Measurements from ENCODE around the gene ZNF136.
A peak's percentile ranks its signal among the peaks of the same experiment; 100 is the strongest.

Gene ZNF136

DNA sequence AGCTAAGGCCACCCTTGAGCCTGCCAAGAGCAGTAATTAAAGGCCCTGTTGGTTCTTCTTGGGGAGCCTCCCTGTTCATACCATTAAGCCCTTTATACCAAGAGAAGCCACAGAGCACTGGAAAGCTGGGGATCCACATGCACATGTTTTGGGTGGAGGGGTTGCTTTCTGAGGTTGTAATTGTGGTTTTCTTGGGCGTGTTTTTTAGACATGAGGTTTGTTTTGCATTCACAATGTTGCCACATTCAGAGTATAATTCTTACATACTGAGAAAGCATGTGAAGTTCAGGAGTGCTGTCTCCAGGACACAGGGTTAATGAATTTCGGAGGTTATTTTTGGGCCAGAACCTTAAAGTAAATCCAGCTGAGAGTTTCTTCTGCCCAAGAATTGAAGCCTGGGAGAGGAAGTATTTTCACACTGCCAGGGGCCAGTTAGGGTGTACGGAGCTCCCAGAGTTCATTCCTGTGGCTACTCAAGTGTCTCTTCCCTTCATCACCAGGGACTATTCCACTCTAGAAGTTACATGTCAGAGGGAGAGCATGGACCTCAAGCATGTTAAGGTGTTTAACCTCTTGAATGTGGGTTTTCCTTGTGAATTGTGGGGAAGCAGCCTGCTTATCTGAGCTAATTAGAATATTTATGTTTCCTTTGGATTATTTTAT is 37.0 kb downstream of the ZNF136 start:
- no peaks in the 10 kb centered on the region for H3F3A ChIP-seq (ENCODE audit: insufficient read depth)
- TF ChIP-seq, protein P1, sequence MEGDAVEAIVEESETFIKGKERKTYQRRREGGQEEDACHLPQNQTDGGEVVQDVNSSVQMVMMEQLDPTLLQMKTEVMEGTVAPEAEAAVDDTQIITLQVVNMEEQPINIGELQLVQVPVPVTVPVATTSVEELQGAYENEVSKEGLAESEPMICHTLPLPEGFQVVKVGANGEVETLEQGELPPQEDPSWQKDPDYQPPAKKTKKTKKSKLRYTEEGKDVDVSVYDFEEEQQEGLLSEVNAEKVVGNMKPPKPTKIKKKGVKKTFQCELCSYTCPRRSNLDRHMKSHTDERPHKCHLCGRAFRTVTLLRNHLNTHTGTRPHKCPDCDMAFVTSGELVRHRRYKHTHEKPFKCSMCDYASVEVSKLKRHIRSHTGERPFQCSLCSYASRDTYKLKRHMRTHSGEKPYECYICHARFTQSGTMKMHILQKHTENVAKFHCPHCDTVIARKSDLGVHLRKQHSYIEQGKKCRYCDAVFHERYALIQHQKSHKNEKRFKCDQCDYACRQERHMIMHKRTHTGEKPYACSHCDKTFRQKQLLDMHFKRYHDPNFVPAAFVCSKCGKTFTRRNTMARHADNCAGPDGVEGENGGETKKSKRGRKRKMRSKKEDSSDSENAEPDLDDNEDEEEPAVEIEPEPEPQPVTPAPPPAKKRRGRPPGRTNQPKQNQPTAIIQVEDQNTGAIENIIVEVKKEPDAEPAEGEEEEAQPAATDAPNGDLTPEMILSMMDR (IDR thresholded peaks at IDR 0.05; ENCODE audit: insufficient read depth, low read length, poor library complexity, severe bottlenecking), result no peak
- no peak for TF ChIP-seq EZH2phosphoT487 (conservative IDR thresholded peaks at IDR 0.05; ENCODE audit: low read length)
- H3K9ac ChIP-seq (ENCODE audit: low read length), result no peak overlapping the region
- H3K9me2 ChIP-seq (replicated peaks; ENCODE audit: insufficient read depth, low read length), result no peaks in the 10 kb centered on the region
- no peak overlapping the region for H2AFZ ChIP-seq (ENCODE audit: low read depth, low read length, severe bottlenecking)
- H3K27me3 ChIP-seq (ENCODE audit: low read length), result no peaks in the 10 kb centered on the region
- H3K36me3 ChIP-seq (ENCODE audit: low read length), result peaks cover 9% of the 10 kb centered on the region; the same call in 1 of the 2 replicates
- H4K20me1 ChIP-seq (ENCODE audit: low read depth, low read length), result no peaks in the 10 kb centered on the region
- H3K79me2 ChIP-seq (ENCODE audit: insufficient read depth, low read length), result peaks cover 3% of the 10 kb centered on the region; the same call in 1 of the 2 replicates
- no peak overlapping the region for H3K4me3 ChIP-seq (ENCODE audit: insufficient read depth, low read length, poor library complexity, severe bottlenecking)
- no peak overlapping the region for H3K4me2 ChIP-seq (ENCODE audit: low read depth, low read length, poor library complexity, severe bottlenecking)
- 0 out of 2 replicates have a peak, but pooled peaks cover 5% of the 10 kb centered on the region for H3K9me3 ChIP-seq (ENCODE audit: insufficient read depth, low read length)
- no peak overlapping the region for H3K27ac ChIP-seq (ENCODE audit: low read depth, low read length)

- H3K79me2 ChIP-seq (ENCODE audit: insufficient read depth, low read length), result peaks cover 3% of the 10 kb centered on the region; the same call in 1 of the 2 replicates
- no peaks in the 10 kb centered on the region for H3F3A ChIP-seq (ENCODE audit: insufficient read depth)
- TF ChIP-seq, protein P1 (IDR thresholded peaks at IDR 0.05; ENCODE audit: insufficient read depth, low read length, poor library complexity, severe bottlenecking), result peak; percentile 45
- no peak for TF ChIP-seq EZH2phosphoT487 (conservative IDR thresholded peaks at IDR 0.05; ENCODE audit: low read length)
- H3K9me3 ChIP-seq (ENCODE audit: insufficient read depth, low read length), result peaks cover 16% of the 10 kb centered on the region; the same call in 1 of the 2 replicates
- peaks cover 11% of the 10 kb centered on the region; the same call in 1 of the 2 replicates for H3K36me3 ChIP-seq (ENCODE audit: low read length)
- H3K4me2 ChIP-seq (ENCODE audit: low read depth, low read length, poor library complexity, severe bottlenecking), result no peak overlapping the region
- H3K9me2 ChIP-seq (replicated peaks; ENCODE audit: insufficient read depth, low read length), result no peaks in the 10 kb centered on the region
- H3K27me3 ChIP-seq (ENCODE audit: low read length), result no peaks in the 10 kb centered on the region
- H3K4me3 ChIP-seq (ENCODE audit: insufficient read depth, low read length, poor library complexity, severe bottlenecking), result no peak overlapping the region
- no peak overlapping the region for H3K27ac ChIP-seq (ENCODE audit: low read depth, low read length)
- H3K9ac ChIP-seq (ENCODE audit: low read length), result no peak overlapping the region
- H2AFZ ChIP-seq (ENCODE audit: low read depth, low read length, severe bottlenecking), result no peak overlapping the region
- H4K20me1 ChIP-seq (ENCODE audit: low read depth, low read length), result no peaks in the 10 kb centered on the region
Observed at GRCh38 chr19:12202250-12202649, 39.4 kb downstream of the ZNF136 start.

- Histone ChIP-seq H3K9ac (ENCODE audit: low read length) (no peak overlapping the region), H3K9me2 (replicated peaks; ENCODE audit: insufficient read depth, low read length) (no peaks in the 10 kb centered on the region), H3K27me3 (ENCODE audit: low read length) (no peaks in the 10 kb centered on the region), H3K9me3 (ENCODE audit: insufficient read depth, low read length) (peaks cover 37% of the 10 kb centered on the region; the same call in 1 of the 2 replicates), H3F3A (ENCODE audit: insufficient read depth) (no peaks in the 10 kb centered on the region), H3K79me2 (ENCODE audit: insufficient read depth, low read length) (peaks cover 3% of the 10 kb centered on the region; the same call in 1 of the 2 replicates), H4K20me1 (ENCODE audit: low read depth, low read length) (no peaks in the 10 kb centered on the region), H3K36me3 (ENCODE audit: low read length) (peaks cover 22% of the 10 kb centered on the region), H3K27ac (ENCODE audit: low read depth, low read length) (no peak overlapping the region), H3K4me2 (ENCODE audit: low read depth, low read length, poor library complexity, severe bottlenecking) (no peak overlapping the region), H3K4me3 (ENCODE audit: insufficient read depth, low read length, poor library complexity, severe bottlenecking) (no peak overlapping the region), H2AFZ (ENCODE audit: low read depth, low read length, severe bottlenecking) (no peak overlapping the region)
- TF ChIP-seq EZH2phosphoT487 (conservative IDR thresholded peaks at IDR 0.05; ENCODE audit: low read length), result no peak
- TF ChIP-seq, protein P1 (IDR thresholded peaks at IDR 0.05; ENCODE audit: insufficient read depth, low read length, poor library complexity, severe bottlenecking), result no peak
Observed at GRCh38 chr19:12205296-12205695, 42.4 kb downstream of the ZNF136 start.
